GM12891 (cell line): ENCODE measurements around the gene ZNF615.

ENCODE experiments used
- PAX5 ChIP-seq: IDR thresholded peaks from 2 replicates; pipeline ENCODE4 v1.6.1; 2011; ENCODE audit warnings: low read length, moderate library complexity, mild to moderate bottlenecking; ENCODE audit not compliant: insufficient read depth, severe bottlenecking
- POLR2A ChIP-seq: IDR thresholded peaks from 2 replicates; pipeline ENCODE4 v1.6.1; 2011; ENCODE audit warnings: low read depth, low read length, control low read depth
- POLR2AphosphoS5 ChIP-seq: IDR thresholded peaks from 2 replicates; pipeline ENCODE4 v1.6.1; 2011; ENCODE audit warnings: low read depth, low read length, control low read depth
- POU2F2 ChIP-seq: IDR thresholded peaks from 2 replicates; pipeline ENCODE4 v1.6.1; 2011; ENCODE audit warnings: low read depth, mild to moderate bottlenecking, control low read depth, low read length, moderate library complexity
- SPI1 ChIP-seq: IDR thresholded peaks from 2 replicates; pipeline ENCODE4 v1.6.1; 2011; ENCODE audit warnings: low read depth, low read length, control low read depth
- TAF1 ChIP-seq: IDR thresholded peaks from 2 replicates; pipeline ENCODE4 v1.6.1; 2011; ENCODE audit warnings: low read depth, low read length, control low read depth

- TF ChIP-seq POLR2A, result no peak
- TF ChIP-seq POLR2AphosphoS5, result no peak
- no peak for TF ChIP-seq POU2F2
- no peak for TF ChIP-seq TAF1
- TF ChIP-seq PAX5, result no peak
- no peak for TF ChIP-seq SPI1
These were observed 27.8 kb downstream of the ZNF615 start for GRCh38 chr19:51980116-51980736.
